ENCODE data around the gene ETNPPL.
"Not testable (repeated sequence)": the region's sequence is repeated elsewhere in the genome, so short reads cannot be mapped to it uniquely, and the experiment has no call there.

ETNPPL gene

GRCh38 chr4:108758498-108758897, 4.4 kb downstream of the ETNPPL start:
- no peak for DNase-seq (ENCODE audit: low spot score)

- no peak for DNase-seq (ENCODE audit: low spot score)
These were observed 8.5 kb downstream of the ETNPPL start for GRCh38 chr4:108754327-108754726.

GRCh38 chr4:108751321-108751720, 11.5 kb downstream of the ETNPPL start:
- DNase-seq (ENCODE audit: low spot score) = no peak

GRCh38 chr4:108749119-108749518, 13.7 kb downstream of the ETNPPL start:
- no peak for DNase-seq (ENCODE audit: low spot score)

- no peak for DNase-seq (ENCODE audit: low spot score)
These were observed 16.3 kb downstream of the ETNPPL start for GRCh38 chr4:108746511-108746910.

- no peak for DNase-seq (ENCODE audit: low spot score)
These were observed 18.5 kb downstream of the ETNPPL start for GRCh38 chr4:108744307-108744706.

- no peak for DNase-seq (ENCODE audit: low spot score)
These were observed 20.1 kb downstream of the ETNPPL start for GRCh38 chr4:108742451-108743420.

GRCh38 chr4:108738003-108738706, 24.7 kb downstream of the ETNPPL start:
- peak; percentile 24 for DNase-seq (ENCODE audit: low spot score)

- no peak for DNase-seq (ENCODE audit: low spot score)
These were observed 31.8 kb downstream of the ETNPPL start for GRCh38 chr4:108731006-108731405.

- no peak for DNase-seq (ENCODE audit: low spot score)
These were observed 32.3 kb downstream of the ETNPPL start for GRCh38 chr4:108730579-108730978.

GRCh38 chr4:108729731-108730130, 33.1 kb downstream of the ETNPPL start:
- DNase-seq (ENCODE audit: low spot score) = no peak

- no peak for DNase-seq (ENCODE audit: low spot score)
These were observed 37.4 kb downstream of the ETNPPL start for GRCh38 chr4:108725457-108725856.

- no peak for DNase-seq (ENCODE audit: low spot score)
These were observed 45.5 kb downstream of the ETNPPL start for GRCh38 chr4:108717386-108717785.

GRCh38 chr4:108716340-108716739, 46.5 kb downstream of the ETNPPL start:
- no peak for DNase-seq (ENCODE audit: low spot score)

- DNase-seq (ENCODE audit: low spot score) = no peak
These were observed 48.0 kb downstream of the ETNPPL start for GRCh38 chr4:108714880-108715279.

GRCh38 chr4:108710578-108710977, 52.3 kb downstream of the ETNPPL start:
- not testable (repeated sequence) for DNase-seq (ENCODE audit: low spot score)

GRCh38 chr4:108709722-108710121, 53.1 kb downstream of the ETNPPL start:
- DNase-seq (ENCODE audit: low spot score) = no peak

GRCh38 chr4:108709234-108709633, 53.6 kb downstream of the ETNPPL start:
- no peak for DNase-seq (ENCODE audit: low spot score)

GRCh38 chr4:108706289-108706688, 56.6 kb downstream of the ETNPPL start:
- DNase-seq (ENCODE audit: low spot score) = no peak

GRCh38 chr4:108703966-108704365, 58.9 kb downstream of the ETNPPL start:
- no peak for DNase-seq (ENCODE audit: low spot score)

- DNase-seq (ENCODE audit: low spot score) = no peak
These were observed 59.5 kb downstream of the ETNPPL start for GRCh38 chr4:108703370-108703769.

GRCh38 chr4:108702960-108703359, 59.9 kb downstream of the ETNPPL start:
- peak; percentile 13 for DNase-seq (ENCODE audit: low spot score)

Data from AG08395 (cell line).